VCaP (cell line): ENCODE measurements around the gene SVOP.

Experiments
- H3K27ac ChIP-seq: fragments of 450-650 bp; 2 replicates; pipeline ENCODE4 v1.5.1; 2017
- CTCF ChIP-seq: fragments of 450-650 bp; conservative IDR thresholded peaks from 2 replicates; pipeline ENCODE4 v1.5.1; 2017; ENCODE audit warnings: mild to moderate bottlenecking, moderate library complexity

Gene SVOP

GRCh38 chr12:108933949-108934348, 86.9 kb downstream of the SVOP start:
- H3K27ac ChIP-seq: no peak overlapping the region
- no peak for TF ChIP-seq CTCF

GRCh38 chr12:108930756-108931155, 90.1 kb downstream of the SVOP start:
- peak overlapping the region; percentile 93 for H3K27ac ChIP-seq
- no peak for TF ChIP-seq CTCF

- TF ChIP-seq CTCF: no peak
- peak overlapping the region; percentile 93 for H3K27ac ChIP-seq
Measured at GRCh38 chr12:108930155-108930554, 90.7 kb downstream of the SVOP start.

GRCh38 chr12:108928695-108929094, 92.2 kb downstream of the SVOP start:
- no peak for TF ChIP-seq CTCF
- peak overlapping the region; percentile 93 for H3K27ac ChIP-seq

- no peak overlapping the region for H3K27ac ChIP-seq
- no peak for TF ChIP-seq CTCF
Measured at GRCh38 chr12:108922918-108923317, 98.0 kb downstream of the SVOP start.

GRCh38 chr12:108921946-108922345, 98.9 kb downstream of the SVOP start:
- H3K27ac ChIP-seq: no peak overlapping the region
- no peak for TF ChIP-seq CTCF

- H3K27ac ChIP-seq: peak overlapping the region; percentile 51; the same call in 1 of the 2 replicates
- no peak for TF ChIP-seq CTCF
Measured at GRCh38 chr12:108918960-108919642, 101.8 kb downstream of the SVOP start.
